ENCODE data around the gene NCF2. TPM values are rescaled to one million over a fixed set of nuclear protein-coding genes. Genes with fewer than 3 reads are reported as not detected.

NCF2 gene
- not detected in 2 replicates for total RNA-seq

GRCh38 chr1:183590244-183591191 is at the start of gene NCF2:
NCF2 (minus strand) TSS chr1:183590459; CDS start chr1:183590329, 130 bp downstream.

GRCh38 chr1:183635606-183636333 is 45.5 kb upstream of the NCF2 start, which contains the start of gene ARPC5:
ARPC5 (minus strand) TSS chr1:183635783; CDS start chr1:183635659, 124 bp downstream.

Other genes with a start within 250 kb of the NCF2 start
- gene NMNAT2, start 172.1 kb downstream of the NCF2 start, total RNA-seq = 4.4 and 7.0 TPM in 2 replicates
- 18.0 and 26.0 TPM in 2 replicates for gene SMG7, start 118.0 kb downstream of the NCF2 start, total RNA-seq
- gene ARPC5, start 45.3 kb upstream of the NCF2 start, total RNA-seq = 56.2 and 79.0 TPM in 2 replicates
- not detected in 2 replicates for gene APOBEC4, start 62.9 kb upstream of the NCF2 start, total RNA-seq
- 25.4 and 43.0 TPM in 2 replicates for gene RGL1, start 214.7 kb upstream of the NCF2 start, total RNA-seq